Measurements from ENCODE around the gene ZNF184.

- TF ChIP-seq EP300 (IDR thresholded peaks at IDR 0.05), result no peak
- no peak for TF ChIP-seq POLR2AphosphoS5 (IDR thresholded peaks at IDR 0.05)
- no peak for TF ChIP-seq CTCF (IDR thresholded peaks at IDR 0.05)
- TF ChIP-seq POLR2A (IDR thresholded peaks at IDR 0.05), result no peak
Measured at GRCh38 chr6:27414996-27415395, 57.9 kb downstream of the ZNF184 start.

All from stomach (tissue), 4 donors.